IMR-90 (cell line): ENCODE results near the gene LDB2. TPM values are rescaled to one million over a fixed set of nuclear protein-coding genes. Genes with fewer than 3 reads are reported as not detected.

Experiments used
- ATAC-seq: fragments of 200-7000 bp; cut with Tn5 transposase; 2 replicates; pipeline ENCODE4 v1.9.1; 2020; ENCODE audit warnings: low read depth, mild to moderate bottlenecking, moderate library complexity
- BruUV-seq: library from RNA; stranded (reverse); fragments of 400-500 nt; replicated peaks from 2 replicates; lab custom pipeline; 2021; lab: Mats Ljungman, UMichigan
- CTCF ChIA-PET: fragments of 300-600 bp; formaldehyde crosslinking; extraction: SDS; loops from one replicate; lab custom pipeline; 2021; ENCODE audit warnings: antibody characterized with exemption; lab: Yijun Ruan, JAX
- POLR2A ChIA-PET: fragments of 300-600 bp; sonication (Branson Sonifier 250); formaldehyde crosslinking; loops from one replicate; lab custom pipeline; 2022; ENCODE audit warnings: antibody characterized with exemption; ENCODE audit not compliant: unreplicated experiment; lab: Charles Lee
- DNase-seq: peaks from one replicate; pipeline ENCODE4 v3.0.0; 2013
- H2AFZ ChIP-seq: replicated peaks from 2 replicates; pipeline ENCODE3; 2013; ENCODE audit warnings: low read length, mild to moderate bottlenecking; ENCODE audit not compliant: poor library complexity
- H2AK5ac ChIP-seq: 2 replicates; pipeline ENCODE4 v1.6.1; 2013; ENCODE audit warnings: low read depth, low read length, inconsistent platforms
- H2AK9ac ChIP-seq: replicated peaks from 2 replicates; pipeline ENCODE3; 2013; ENCODE audit warnings: mild to moderate bottlenecking, low read depth, low read length, moderate library complexity; ENCODE audit not compliant: poor library complexity
- H2BK120ac ChIP-seq: 2 replicates; pipeline ENCODE4 v1.6.1; 2013; ENCODE audit warnings: low read depth, low read length, inconsistent platforms
- H2BK15ac ChIP-seq: 3 replicates; pipeline ENCODE4 v1.6.1; 2013; ENCODE audit warnings: low read depth, low read length, inconsistent platforms
- H2BK20ac ChIP-seq: 2 replicates; pipeline ENCODE4 v1.6.1; 2013; ENCODE audit warnings: low read depth, mild to moderate bottlenecking, inconsistent platforms, low read length, moderate library complexity
- H2BK5ac ChIP-seq: 2 replicates; pipeline ENCODE4 v1.6.1; 2013; ENCODE audit warnings: mild to moderate bottlenecking, low read depth, low read length, inconsistent platforms; ENCODE audit not compliant: poor library complexity, severe bottlenecking
- H3K14ac ChIP-seq: replicated peaks from 2 replicates; pipeline ENCODE4 v1.6.1; 2013; ENCODE audit warnings: low read depth, low read length, inconsistent platforms
- H3K18ac ChIP-seq: 2 replicates; pipeline ENCODE4 v1.6.1; 2013; ENCODE audit warnings: low read depth, low read length, control low read depth
- H3K23ac ChIP-seq: 2 replicates; pipeline ENCODE4 v1.6.1; 2013; ENCODE audit warnings: low read depth, low read length, inconsistent platforms
- H3K27ac ChIP-seq: 2 replicates; pipeline ENCODE4 v1.5.1; 2013; ENCODE audit warnings: mild to moderate bottlenecking, control low read depth, low read length; ENCODE audit not compliant: insufficient read depth
- H3K27me3 ChIP-seq: 2 replicates; pipeline ENCODE4 v1.6.1; 2013; ENCODE audit warnings: low read length; ENCODE audit not compliant: control insufficient read depth, insufficient read depth
- H3K36me3 ChIP-seq: 2 replicates; pipeline ENCODE4 v1.6.1; 2013; ENCODE audit warnings: low read length, mixed read lengths; ENCODE audit not compliant: control insufficient read depth, insufficient read depth
- H3K4ac ChIP-seq: 2 replicates; pipeline ENCODE4 v1.6.1; 2013; ENCODE audit warnings: low read depth, low read length, inconsistent platforms
- H3K4me1 ChIP-seq: 2 replicates; pipeline ENCODE4 v1.6.1; 2013; ENCODE audit warnings: low read length, mixed read lengths; ENCODE audit not compliant: control insufficient read depth, insufficient read depth
- H3K4me2 ChIP-seq: 2 replicates; pipeline ENCODE4 v1.6.1; 2013; ENCODE audit warnings: low read depth, mild to moderate bottlenecking, control low read depth, low read length, moderate library complexity
- H3K4me3 ChIP-seq: 2 replicates; pipeline ENCODE4 v1.5.1; 2013; ENCODE audit warnings: low read depth, mild to moderate bottlenecking, control low read depth, low read length, moderate library complexity; ENCODE audit not compliant: insufficient read depth
- H3K56ac ChIP-seq: 2 replicates; pipeline ENCODE4 v1.6.1; 2013; ENCODE audit warnings: low read length, inconsistent platforms; ENCODE audit not compliant: insufficient read depth; ENCODE audit errors: extremely low read depth
- H3K79me1 ChIP-seq, 2 experiments: 2 replicates each; pipeline ENCODE4 v1.6.1; 2013; ENCODE audit warnings: low read length in 2 of 2, inconsistent platforms in 1 of 2, low read depth in 1 of 2
- H3K9ac ChIP-seq: 2 replicates; pipeline ENCODE4 v1.6.1; 2013; ENCODE audit warnings: low read depth, low read length, control low read depth
- H3K9me1 ChIP-seq: 2 replicates; pipeline ENCODE4 v1.6.1; 2013; ENCODE audit warnings: low read length, inconsistent platforms; ENCODE audit not compliant: insufficient read depth
- H3K9me3 ChIP-seq: 2 replicates; pipeline ENCODE4 v1.6.1; 2013; ENCODE audit warnings: low read length; ENCODE audit not compliant: control insufficient read depth, insufficient read depth
- H4K20me1 ChIP-seq: 2 replicates; pipeline ENCODE4 v1.6.1; 2013; ENCODE audit warnings: low read length, inconsistent platforms; ENCODE audit not compliant: insufficient read depth
- H4K5ac ChIP-seq: 2 replicates; pipeline ENCODE4 v1.6.1; 2013; ENCODE audit warnings: mild to moderate bottlenecking, low read depth, low read length, control low read depth
- H4K8ac ChIP-seq, 2 experiments: 2 replicates each; pipeline ENCODE4 v1.6.1; 2013; ENCODE audit warnings: low read depth in 2 of 2, low read length in 2 of 2, control low read depth in 1 of 2, inconsistent platforms in 1 of 2
- H4K91ac ChIP-seq: 2 replicates; pipeline ENCODE4 v1.6.1; 2013; ENCODE audit warnings: low read depth, low read length, inconsistent platforms; ENCODE audit not compliant: insufficient read depth
- BHLHE40 ChIP-seq: fragments of 150-350 bp; IDR thresholded peaks from 2 replicates; pipeline ENCODE4 v1.6.1; 2016; ENCODE audit warnings: mild to moderate bottlenecking, low read depth, low read length
- CTCF ChIP-seq: conservative IDR thresholded peaks from 2 replicates; pipeline ENCODE4 v1.5.1; 2012; ENCODE audit warnings: mild to moderate bottlenecking, low read depth, low read length, improper control_type of control experiment
- ELK1 ChIP-seq: fragments of 150-350 bp; IDR thresholded peaks from 2 replicates; pipeline ENCODE4 v1.6.1; 2016; ENCODE audit warnings: low read depth, mild to moderate bottlenecking, low read length, moderate library complexity, borderline replicate concordance
- MAZ ChIP-seq: IDR thresholded peaks from 2 replicates; pipeline ENCODE4 v1.6.1; 2012; ENCODE audit warnings: low read depth, mild to moderate bottlenecking, low read length, improper control_type of control experiment, moderate library complexity, borderline replicate concordance
- MXI1 ChIP-seq: IDR thresholded peaks from 2 replicates; pipeline ENCODE4 v1.6.1; 2012; ENCODE audit warnings: low read depth, mild to moderate bottlenecking, low read length, moderate library complexity, borderline replicate concordance
- NFE2L2 ChIP-seq: fragments of 150-350 bp; IDR thresholded peaks from 2 replicates; pipeline ENCODE4 v1.6.1; 2016; ENCODE audit warnings: low read depth, mild to moderate bottlenecking, low read length
- POLR2A ChIP-seq: IDR thresholded peaks from 2 replicates; pipeline ENCODE4 v1.6.1; 2012; ENCODE audit warnings: mild to moderate bottlenecking, low read depth, low read length
- RAD21 ChIP-seq: IDR thresholded peaks from 2 replicates; pipeline ENCODE4 v1.6.1; 2012; ENCODE audit warnings: low read length, improper control_type of control experiment
- RCOR1 ChIP-seq: IDR thresholded peaks from 2 replicates; pipeline ENCODE4 v1.6.1; 2012; ENCODE audit warnings: mild to moderate bottlenecking, low read length, improper control_type of control experiment; ENCODE audit not compliant: insufficient replicate concordance
- USF2 ChIP-seq: fragments of 150-350 bp; IDR thresholded peaks from 2 replicates; pipeline ENCODE4 v1.6.1; 2017; ENCODE audit warnings: mild to moderate bottlenecking, antibody characterized with exemption, low read length, low read depth
- WGBS, 2 experiments: methylation state at CpG; one replicate each; pipeline versions ENCODE4 v1.1.5 to v1.1.7; 2013; ENCODE audit warnings: missing lambda C conversion rate in 2 of 2; ENCODE audit not compliant: insufficient read length in 1 of 2; ENCODE audit errors: extremely low coverage in 2 of 2; 5-methylcytosine and 5-hydroxymethylcytosine counted together
- dilution Hi-C: fragments of 300-500 bp; cut with HindIII; formaldehyde crosslinking; loops from one replicate; pipeline ENCODE4 v1.14.3; 2018; ENCODE audit warnings: low sequenced_read_pairs; ENCODE audit not compliant: unreplicated experiment
- in situ Hi-C: fragments of 300-500 bp; cut with MboI; formaldehyde crosslinking; loops from 3 replicates; pipeline ENCODE4 v1.14.3; 2019; ENCODE audit warnings: low sequenced_read_pairs, inconsistent platforms, mixed read lengths
- intact Hi-C: fragments of 100-400 bp; cut with micrococcal nuclease; formaldehyde crosslinking; loops from 2 replicates; pipeline ENCODE4 v1.10.0; 2022
- polyA plus RNA-seq, 3 experiments: library from polyadenylated mRNA; depleted of rRNA; stranded (reverse); fragments of >200 nt; gene quantifications; 2 replicates each; pipeline ENCODE4 v1.2.3, GENCODE V29; 2012; ENCODE audit warnings: low replicate concordance in 1 of 3
- total RNA-seq: library from RNA; depleted of rRNA; stranded (reverse); fragments of >200 nt; gene quantifications from 2 replicates; pipeline ENCODE4 v1.2.3, GENCODE V29; 2012

The LDB2 gene
- total and polyA plus RNA-seq, 2 of the 4 experiments (the other 2 are of a cell fraction) = 67.9 to 116 TPM

GRCh38 chr4:16659079-16659478 is 239.4 kb downstream of the LDB2 start:
- no peak for TF ChIP-seq USF2
- TF ChIP-seq RCOR1 = no peak
- no peak for TF ChIP-seq MAZ
- no peak for TF ChIP-seq ELK1
- TF ChIP-seq NFE2L2 = no peak
- TF ChIP-seq POLR2A = no peak
- TF ChIP-seq BHLHE40 = no peak
- TF ChIP-seq RAD21 = no peak
- no peak for TF ChIP-seq MXI1
- TF ChIP-seq CTCF = no peak
- no peak overlapping the region for H2BK120ac ChIP-seq
- BruUV-seq = no TSS peak
- no peaks in the 10 kb centered on the region; the same call in 1 of the 2 replicates for H3K4me1 ChIP-seq
- intact Hi-C loops = no loop called here
- no peak overlapping the region for H2AK9ac ChIP-seq
- no peak overlapping the region for H3K14ac ChIP-seq
- H3K4ac ChIP-seq = no peak overlapping the region
- H2BK15ac ChIP-seq = no peak overlapping the region
- DNase-seq (no peak), ATAC-seq (no peak)
- no peak overlapping the region for H3K27ac ChIP-seq
- no peak overlapping the region for H3K4me3 ChIP-seq
- H3K36me3 ChIP-seq = no peaks in the 10 kb centered on the region
- no peak overlapping the region for H3K18ac ChIP-seq
- no peak overlapping the region for H4K91ac ChIP-seq
- no peaks in the 10 kb centered on the region for H3K9me3 ChIP-seq
- H3K4me2 ChIP-seq = no peak overlapping the region
- POLR2A ChIA-PET = no interaction called here
- dilution Hi-C loops = no loop called here
- H3K23ac ChIP-seq = no peak overlapping the region
- H3K56ac ChIP-seq = no peak overlapping the region
- no peaks in the 10 kb centered on the region for H3K9me1 ChIP-seq
- in situ Hi-C loops = no loop called here
- H2AK5ac ChIP-seq = no peak overlapping the region
- H4K20me1 ChIP-seq = no peaks in the 10 kb centered on the region
- CTCF ChIA-PET = interaction anchor here (0.6 kb wide), 1 partner anchor 813 kb away, joined by 3 read pairs; no protein-coding TSS in a partner anchor
- no peaks in the 10 kb centered on the region for H3K27me3 ChIP-seq
- no peaks in the 10 kb centered on the region; a peak in 1 of 4 replicates for H3K79me1 ChIP-seq
- H4K8ac ChIP-seq = no peak overlapping the region
- no peak overlapping the region for H2AFZ ChIP-seq
- H4K5ac ChIP-seq = no peak overlapping the region
- H2BK5ac ChIP-seq = no peak overlapping the region
- no CpG with 5 or more reads among the region's 6 CpGs for WGBS, 2 experiments
- H3K9ac ChIP-seq = no peak overlapping the region
- no peak overlapping the region; the same call in 1 of the 2 replicates for H2BK20ac ChIP-seq
